NCI-H146 treated with DMSO at 0.1 percent for 48 hours (cell line): ENCODE results near the gene SMARCD3.

Source experiments
- DNase-seq: peaks from one replicate; lab custom pipeline; 2025; ENCODE audit not compliant: unreplicated experiment; lab: John Stamatoyannopoulos, UW

The SMARCD3 gene

DNA sequence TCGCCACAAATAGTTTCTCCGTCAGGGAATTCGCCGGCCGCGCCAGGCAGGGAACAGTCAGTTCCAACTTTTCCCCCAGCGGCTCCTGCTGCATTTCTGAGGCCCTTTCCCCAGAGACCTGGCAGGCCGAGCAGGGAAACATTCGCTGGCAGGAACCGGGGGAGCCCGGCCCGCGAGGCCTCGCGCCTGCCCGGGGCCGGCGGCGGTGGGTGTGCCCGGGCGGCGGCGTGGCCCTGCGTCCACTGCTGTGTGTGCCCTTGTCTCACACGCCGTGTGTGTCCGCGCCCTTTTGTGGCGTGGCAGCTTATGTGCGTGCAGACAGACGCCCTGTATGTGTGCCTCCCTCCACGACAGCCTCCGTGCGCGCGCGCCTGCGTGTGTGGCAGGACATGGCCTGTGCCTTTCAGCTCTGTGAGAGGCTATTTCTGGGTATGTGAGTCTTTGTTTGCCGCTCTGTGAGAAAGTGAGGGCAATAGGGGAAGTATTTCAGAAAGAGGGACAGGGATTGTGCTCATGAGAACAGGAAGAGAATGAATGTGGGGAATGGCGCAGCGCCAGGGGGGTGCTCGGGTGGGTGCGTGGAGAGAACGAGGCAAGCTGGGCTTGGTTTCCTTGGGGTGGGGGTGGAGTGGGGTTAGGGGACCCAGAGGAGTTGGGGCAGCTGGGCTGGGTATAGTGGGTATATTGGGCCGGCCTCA, 689 bp upstream of the SMARCD3 start:
- no peak for DNase-seq

DNA sequence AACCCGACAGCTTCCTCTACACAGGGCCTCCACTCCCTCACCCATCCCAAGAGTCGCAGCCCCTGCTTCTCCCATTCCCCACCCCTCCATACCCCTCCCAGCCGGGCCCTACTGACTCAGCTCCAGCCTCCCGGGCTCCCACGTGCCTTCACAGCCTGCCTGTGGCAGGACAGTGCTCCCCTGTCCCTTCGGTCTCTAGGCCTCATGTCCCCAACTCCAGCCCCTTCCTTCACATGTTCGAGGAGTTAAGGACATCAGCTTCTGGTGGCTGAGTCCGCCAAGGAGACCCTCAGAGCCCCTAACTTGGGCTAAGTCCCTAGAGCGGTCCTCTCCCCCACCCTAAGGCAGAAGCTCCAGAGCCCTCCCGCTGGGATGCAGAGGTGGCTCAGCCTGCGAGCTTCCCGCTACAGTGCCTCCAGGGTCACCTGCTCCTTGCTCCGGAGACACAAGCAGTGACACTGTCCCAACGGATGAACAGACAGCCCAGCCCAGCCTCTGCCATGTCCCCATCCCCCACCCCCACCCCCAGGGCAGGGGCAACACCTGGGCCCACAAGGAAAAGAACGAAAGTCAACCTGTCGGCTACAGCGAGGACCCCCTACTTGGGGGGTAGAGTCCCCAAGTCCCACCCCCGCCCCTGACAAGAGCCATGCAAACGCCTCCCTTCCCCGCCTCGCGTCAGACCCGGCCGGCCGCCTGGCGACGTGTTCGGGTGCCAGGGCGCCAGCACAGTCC, 716 bp downstream of the SMARCD3 start:
- no peak for DNase-seq

DNA sequence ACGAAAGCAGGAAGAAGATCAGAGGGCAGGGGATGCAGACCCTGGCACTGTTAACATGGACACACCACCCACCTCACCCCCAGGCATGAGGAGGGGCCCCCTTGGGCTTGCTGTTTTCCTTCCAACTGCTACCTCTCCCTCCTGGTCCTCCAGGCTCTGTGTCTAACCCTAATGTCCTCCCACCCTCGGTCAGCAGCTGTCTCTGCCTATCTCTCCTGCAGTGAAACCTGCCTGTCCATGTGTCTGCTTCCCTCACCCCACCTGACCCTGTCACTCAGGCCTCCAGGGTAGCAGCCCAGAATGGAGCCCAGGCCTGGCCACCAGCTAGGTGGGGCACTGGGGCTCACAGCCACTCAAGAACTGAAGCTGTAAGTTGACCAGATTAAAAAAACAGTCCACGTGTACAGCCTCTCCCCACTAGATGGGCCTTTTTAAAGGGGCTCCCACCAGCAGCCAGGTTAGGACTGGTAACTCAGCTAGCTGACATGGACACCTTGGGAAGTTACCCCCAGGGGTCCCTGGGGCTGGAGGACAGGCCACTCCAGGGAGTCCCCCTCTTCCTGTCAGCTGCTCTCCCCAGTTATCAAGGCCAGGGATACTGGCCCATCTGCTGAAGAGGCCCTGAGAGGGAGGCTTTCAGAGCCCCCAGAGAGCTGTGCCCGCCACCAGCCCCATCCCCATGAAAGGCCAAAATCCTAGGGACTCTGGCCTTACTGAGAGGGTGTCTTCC, 1.5 kb downstream of the SMARCD3 start:
- no peak for DNase-seq

DNA sequence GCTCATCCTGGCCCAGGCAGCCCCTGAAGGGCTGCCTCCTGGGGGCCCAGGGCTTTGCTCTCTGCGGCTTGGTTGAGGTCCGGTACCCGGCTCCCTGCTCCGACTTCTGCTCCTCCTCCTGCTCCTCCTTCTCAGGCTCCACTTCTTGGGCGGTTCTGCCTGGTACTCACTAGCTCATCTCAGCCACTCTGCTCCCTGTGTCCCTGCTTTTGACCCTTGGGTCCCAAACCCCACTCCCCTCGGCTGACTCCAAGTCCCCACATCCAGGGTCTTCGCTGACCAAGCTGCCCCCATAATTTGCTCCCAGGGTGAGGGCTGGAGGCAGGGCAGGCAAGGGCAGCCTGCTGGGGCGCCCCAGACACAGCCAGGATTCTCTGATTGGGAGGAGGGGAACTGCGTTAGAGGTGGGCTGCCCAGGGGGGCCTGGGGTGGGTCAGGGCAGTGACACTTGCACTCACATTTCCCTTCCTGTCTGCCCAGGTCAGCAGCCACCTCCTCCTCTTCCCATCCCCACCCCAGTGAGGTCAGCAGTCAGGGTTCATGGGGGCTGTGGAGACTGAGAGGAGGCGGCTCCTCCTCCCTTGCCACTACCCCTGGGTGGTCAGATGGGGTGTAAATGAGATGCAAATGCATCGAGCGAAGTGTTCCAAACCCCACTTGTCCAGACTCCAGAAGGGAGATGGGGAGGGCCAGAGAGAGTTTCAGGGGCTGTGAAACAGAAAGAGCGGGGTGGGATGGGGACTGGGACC, 2.2 kb downstream of the SMARCD3 start:
- no peak for DNase-seq

DNA sequence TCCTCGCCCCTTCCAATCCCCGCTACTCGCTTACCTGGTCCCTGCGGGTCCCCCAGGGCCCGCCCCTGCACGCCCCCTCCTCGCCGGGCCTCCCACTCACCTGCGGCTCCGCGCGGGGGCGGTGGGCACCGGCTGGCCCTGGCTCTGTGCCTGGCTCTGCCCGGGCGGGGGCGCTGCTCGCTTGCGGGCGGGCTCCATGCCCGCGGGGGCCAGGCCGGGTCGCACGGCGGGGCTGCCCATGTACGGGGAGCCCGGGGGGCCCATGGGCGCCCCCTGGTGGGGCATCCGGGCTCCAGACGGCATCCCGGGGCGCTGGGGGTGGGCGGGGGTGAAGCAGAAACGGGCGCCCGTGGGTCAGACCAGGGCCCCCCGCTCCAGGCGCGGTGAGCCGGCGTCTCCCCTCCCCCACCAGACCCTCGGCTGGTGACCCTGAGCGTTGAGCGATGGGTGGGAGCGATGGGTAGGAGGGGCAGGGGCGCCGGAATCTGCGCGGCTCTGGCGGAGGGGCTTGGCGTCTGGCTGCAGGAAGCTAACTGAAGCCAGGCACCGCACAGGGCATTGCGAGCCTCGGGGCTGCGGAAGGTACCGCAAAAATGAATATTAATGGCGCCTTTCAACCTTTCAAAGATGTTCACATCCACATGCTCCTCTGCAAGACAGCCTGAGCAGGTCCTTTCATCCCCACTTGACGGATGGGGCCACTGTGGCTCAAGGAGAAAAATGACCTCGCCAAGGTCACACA, 3.0 kb downstream of the SMARCD3 start:
- DNase-seq: no peak

DNA sequence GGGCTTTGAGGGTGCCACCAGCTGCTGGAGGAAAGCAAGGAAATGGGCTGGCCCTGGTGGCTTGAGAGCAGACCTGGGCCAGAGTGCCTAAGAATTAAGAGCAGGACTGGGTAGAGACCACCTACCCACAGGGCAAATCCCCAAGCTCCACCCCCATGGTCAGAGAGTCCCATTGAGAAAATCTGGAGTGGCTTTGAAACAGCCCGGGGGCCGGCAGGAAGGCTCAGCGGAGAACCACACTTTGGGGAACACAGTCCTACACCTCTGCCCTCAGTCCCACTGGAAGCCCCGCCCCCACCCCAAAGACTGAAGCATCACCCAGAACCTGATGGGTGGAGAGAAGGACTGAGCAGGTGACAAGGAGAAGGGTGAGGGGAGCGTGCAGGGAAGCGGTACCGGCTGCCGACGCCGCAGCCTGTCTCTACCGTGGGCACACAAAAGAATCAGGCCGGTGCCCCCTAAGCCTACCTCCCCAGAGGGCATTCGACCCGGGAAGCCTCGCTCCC, 3.6 kb downstream of the SMARCD3 start:
- DNase-seq: no peak

DNA sequence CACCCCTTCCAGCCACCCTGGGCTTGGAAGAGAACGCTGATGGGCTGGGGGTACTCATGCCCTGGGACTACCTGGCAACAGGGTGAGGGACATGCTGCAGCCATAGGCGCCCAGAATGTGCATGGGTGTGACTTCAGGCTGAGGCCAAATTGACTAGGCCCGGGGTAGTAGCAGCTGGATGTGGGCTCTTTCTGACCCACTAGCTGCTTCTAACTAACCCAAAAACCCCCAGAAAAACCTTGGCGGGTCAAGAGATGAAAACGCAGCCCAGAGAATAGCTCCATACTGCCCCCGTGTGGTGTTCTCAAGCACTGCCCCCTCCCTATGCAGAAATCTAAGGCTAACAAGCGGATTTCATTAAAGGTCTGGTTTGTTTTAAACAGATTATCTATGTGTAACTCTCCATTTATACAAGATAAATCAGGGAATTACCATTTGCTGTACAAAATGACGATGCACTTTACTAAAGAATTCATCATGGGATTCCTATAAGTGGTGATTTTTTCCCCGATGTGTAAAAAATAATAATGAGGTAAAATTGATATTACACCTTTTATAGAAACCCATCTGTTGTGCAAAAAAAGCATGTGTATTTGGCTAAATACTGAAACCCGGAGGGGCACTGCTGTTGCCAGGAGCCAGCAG, 4.2 kb downstream of the SMARCD3 start:
- no peak for DNase-seq

DNA sequence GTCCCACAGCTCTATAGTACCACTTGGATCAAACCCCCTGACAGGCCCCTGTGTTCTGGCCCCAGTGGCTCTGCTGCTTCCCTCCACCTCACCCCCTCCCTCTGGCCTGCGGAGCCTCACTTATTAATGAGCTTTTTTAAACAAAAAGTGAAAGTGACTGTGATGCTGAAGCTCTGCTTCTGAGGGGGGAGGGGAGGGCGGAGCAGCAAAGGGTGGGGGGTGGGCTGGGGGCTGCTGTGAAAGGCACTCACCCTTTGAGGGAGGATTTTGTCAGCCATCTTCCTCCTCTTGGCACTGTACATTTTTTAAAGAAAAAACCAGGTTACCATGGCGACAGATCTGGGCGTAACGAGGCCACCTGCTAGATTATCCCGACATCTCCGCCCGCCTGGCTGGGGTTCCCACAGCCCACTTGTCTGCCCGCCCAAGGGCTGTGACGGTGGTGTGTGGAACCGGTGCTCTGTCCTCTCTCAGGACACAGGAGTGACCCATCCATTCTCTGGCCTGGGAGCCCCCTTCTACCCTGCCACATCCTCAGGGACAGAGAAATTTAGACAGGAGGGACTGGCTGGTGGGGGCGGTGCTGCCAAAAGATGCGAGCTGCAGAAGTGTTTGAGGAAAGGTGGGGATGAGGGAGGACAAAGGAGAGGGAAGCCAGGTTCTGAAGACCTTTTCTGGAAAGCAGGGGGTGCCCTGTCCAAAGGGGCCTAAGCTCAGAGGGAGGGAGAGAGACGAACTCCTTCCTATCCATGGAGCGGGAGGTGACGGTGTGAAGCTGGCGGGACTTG, 4.9 kb downstream of the SMARCD3 start:
- DNase-seq: no peak

DNA sequence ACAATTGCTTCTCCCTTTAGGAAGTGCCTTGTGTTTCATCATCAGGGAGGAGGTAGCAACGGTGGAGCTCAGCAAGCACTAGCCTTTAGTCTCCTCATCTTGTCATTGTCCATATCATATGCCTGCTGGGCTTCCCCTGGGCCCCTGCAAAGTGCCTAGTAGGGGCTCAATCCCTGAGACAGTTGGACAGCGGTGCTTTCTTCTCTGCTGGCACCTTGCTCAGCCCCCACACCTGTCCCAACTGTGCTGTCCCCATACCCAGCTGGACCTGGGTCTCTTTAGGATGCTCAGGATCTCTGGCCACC, 5.5 kb downstream of the SMARCD3 start:
- DNase-seq: no peak

DNA sequence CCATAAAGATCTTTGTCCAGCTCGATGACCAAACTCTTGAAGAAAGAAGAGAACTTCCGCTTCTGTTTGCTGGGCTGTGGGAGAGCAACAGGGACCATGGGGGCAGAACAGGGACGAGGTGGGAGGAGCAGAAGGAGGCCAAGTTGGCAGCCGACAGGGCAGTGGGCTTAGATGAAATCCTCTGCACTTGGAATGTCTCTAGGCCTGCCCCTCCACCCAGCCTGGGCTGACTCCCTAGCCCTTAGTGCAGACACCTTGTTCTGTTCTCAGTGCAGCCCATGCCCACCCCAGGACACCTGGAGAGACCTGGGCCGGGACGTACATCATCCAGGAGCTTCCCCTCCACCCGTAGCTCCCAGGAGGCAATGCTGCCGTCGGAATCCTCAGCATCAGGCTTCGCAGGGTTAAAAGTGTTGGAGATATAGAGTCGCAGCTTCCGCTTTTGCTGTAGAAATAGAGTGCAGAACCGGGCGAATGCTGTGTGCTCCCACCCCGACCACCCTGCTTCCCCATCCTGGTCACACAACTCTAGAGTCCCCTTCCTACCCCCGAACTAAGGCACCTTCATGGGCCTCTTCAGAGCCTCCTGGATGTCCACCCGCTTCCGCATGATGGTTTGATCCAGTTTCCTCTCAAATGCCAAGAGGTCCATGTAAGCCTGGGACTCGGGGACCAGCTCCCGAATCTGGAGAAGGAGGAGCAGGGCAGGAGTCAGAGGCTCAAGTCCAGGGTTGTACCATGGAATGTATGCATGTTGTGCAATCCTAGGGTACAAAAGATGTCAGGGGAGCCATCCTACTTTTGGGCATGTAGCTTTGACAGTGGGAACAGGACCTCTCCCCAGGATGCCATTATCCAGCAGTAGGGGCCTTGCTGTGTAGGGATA, 6.1 kb downstream of the SMARCD3 start:
- DNase-seq: no peak

DNA sequence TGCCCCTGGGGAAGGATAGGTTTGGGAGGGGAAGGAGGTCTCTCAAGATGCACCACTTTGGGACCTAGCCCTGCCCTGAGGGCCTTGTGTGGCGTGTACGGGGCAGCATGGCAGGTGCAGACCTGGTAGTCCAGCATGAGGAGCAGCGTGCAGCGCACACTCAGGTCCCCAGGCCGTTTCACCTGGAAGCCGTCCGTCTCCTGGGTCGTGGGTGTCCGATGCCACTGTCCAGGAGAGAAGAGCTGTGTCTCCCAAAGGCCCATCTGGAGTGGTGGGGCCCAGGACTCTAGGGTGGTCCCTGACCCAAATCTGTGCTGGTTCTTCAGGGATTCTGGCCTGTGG, 6.8 kb downstream of the SMARCD3 start:
- DNase-seq: no peak

DNA sequence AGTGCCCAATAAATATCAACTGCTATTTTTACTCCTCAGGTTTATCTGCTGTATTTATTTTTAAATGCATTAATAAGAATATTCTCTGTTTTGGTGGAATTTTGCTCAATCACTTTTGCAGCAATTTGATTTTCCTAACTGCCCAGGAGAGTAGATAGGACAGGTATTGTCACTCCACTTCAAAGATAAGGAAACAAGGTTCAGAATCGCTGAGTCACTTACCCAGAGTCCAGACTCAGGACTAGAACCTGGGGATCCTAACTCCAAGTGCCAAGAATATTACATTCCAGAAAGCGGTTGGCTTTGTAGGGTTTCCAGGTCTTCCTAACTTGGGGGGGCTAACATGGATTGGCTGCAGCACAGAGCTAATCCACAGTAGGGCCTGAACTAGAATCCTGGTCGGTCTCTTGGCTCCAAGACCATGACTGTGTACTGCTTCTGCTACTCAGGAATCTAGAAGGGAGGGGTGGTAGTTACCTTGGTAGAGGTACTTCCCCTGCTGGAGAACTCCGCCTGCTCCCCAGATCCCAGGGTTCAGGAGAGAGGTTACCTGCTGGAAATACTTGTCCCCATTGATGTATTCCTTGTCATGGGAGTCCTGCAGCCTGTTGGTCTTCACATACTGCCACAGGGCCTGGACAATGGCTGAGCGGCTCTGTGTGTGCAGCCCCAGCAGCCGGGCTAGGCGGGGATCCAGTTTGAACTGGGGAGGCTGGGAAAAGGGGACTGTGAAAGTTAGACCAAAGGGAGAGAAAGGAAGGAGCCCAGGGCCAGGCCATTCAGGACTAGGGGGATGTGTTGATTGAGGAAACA, 7.3 kb downstream of the SMARCD3 start:
- DNase-seq: no peak

DNA sequence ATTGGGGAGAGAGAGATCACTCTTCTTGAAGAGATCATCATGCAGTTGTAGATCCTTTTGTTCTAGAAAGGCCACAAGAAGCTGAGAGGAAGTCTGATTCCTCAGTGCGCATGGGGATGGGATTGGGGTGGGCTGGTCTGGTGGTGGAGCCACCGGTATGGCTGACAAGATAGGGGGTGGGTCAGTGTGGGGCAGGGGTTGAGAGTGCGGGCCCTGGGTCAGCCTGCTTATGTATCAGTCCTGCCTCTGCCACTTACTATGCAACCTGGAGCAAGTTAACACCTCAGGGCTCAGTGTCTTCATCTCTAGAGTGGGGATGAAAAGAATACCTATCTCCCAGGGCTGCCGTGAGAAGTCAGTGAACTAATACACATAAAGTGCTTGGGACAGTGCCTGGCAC, 8.0 kb downstream of the SMARCD3 start:
- no peak for DNase-seq

DNA sequence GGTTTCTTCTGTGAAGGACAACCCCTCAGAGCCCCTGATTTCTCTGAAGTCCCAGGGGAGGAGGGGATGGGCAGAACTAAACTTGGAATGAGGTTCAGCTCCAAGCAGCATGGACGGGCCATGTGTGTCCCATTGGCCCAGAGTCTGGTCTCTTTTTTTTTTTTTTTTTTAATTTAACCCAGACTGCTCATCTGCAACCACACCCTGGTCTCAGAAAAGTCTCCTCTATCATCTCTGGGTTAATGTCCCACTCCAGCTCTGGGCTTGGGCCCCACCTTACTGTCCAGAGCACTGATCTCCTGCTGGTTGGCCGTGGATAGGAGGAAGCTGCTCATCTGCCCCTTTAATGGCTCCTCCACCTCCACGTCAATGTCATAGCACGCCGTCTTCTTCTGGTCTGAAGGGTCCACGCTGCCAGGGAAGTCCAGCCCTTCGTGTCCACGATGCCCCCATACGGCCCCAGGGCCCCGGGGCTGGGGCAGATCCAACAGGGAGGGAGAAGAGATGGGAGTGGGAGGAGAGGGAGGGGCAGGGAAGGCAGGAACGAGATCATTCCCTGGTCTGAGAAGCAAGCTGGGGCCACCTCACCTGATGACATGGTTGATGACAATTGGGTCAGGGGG, 8.5 kb downstream of the SMARCD3 start:
- DNase-seq: no peak

DNA sequence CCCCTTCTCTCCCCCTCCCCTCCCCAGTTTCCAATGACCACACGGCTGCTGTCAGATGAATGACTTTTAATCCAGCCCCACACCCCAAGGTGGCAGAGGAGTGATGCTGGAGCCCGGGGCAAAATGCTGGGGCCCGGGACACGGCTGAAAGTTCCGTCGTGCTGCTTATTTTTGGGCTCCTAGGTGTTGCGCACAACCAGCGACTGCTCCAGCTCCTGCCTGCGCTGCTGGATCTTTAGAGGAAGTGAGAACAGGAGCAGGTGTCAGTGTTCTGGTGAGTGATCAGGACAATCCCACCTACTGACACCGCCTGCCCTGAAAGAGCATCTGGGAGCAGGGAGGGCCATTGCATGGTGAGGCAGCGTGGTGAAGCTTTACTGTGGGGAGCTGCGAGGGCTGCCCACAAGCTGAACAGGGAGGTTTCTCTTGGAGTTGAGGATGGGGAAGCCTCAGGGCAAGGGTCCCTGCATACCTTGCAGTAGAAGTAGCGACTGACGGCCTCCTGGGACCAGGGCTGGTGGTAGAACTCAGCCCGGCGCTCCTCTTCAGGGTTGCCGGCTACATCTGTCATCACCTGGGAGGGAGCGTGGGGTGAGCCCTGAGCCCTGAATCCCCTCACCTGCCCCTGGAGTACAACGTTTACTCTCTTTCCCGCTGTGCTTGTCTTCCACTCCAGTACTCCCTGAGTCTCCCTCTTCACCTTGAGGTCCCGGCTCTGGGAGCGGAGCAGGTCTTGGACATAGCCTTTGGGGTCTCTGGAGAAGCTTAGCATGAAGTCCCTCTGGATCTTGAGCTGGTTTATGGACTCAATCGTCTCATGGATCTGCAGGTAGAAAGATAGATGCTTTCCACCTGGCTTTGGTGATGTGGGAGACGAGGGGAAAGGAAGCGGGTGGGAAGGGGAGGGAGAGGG, 9.3 kb downstream of the SMARCD3 start:
- no peak for DNase-seq

DNA sequence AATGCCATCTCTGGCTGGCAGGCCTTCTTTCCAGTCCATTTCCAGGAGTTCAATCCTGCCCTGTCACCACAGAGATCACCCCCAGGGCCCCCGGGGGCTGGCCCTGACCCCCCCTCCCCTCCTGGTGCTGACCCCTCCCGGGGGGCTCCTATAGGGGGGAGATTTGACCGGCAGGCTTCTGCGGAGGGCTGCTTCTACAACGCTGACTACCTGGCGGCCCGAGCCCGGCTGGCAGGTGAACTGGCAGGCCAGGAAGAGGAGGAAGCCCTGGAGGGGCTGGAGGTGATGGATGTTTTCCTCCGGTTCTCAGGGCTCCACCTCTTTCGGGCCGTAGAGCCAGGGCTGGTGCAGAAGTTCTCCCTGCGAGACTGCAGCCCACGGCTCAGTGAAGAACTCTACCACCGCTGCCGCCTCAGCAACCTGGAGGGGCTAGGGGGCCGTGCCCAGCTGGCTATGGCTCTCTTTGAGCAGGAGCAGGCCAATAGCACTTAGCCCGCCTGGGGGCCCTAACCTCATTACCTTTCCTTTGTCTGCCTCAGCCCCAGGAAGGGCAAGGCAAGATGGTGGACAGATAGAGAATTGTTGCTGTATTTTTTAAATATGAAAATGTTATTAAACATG, 10.2 kb downstream of the SMARCD3 start:
- no peak for DNase-seq
